Measurements from ENCODE around the gene NSUN2.
A peak's percentile ranks its signal among the peaks of the same experiment; 100 is the strongest.
"Not testable (repeated sequence)": the region's sequence is repeated elsewhere in the genome, so short reads cannot be mapped to it uniquely, and the experiment has no call there.

The NSUN2 gene

DNA sequence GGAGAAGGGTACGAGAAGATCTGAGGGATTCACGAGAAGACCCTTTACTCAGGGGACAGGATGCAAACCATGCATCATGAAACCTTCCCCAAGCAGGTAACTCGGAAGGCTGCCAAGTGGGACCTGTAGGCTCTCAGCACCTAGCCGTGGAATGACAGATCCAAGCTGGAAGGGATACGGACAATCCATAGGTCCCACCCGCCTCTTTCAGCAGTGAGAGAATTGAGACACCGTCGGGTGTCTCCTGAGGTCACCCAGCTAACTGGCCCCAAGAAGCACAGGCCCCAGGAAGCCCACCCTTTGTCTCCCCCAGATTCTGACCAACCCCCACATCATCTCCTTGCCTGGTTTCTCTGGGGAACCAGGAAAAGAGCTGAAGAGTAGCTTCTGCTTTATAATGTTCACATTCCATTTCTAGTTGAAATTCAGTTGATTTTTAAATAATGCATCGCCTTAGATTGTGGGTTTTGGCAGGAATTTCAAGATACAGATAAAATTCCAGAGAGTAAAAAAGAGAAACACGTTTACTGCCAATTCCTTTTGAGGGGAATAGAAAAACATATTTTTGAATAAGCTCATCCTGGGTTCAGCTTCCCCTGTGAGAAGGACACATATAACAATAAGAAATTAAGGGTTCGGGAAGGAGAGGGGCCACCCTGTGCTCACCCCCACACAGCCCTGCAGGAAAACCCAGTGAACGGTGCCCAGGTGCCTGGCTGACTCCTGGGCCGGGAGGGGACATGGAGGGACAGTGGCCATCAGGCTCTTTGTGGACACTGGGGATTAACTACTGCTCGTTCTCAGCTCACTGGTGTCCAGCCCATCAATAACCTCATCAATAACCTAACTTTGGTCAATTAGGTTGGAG lies 51.1 kb downstream of the NSUN2 start:
- no peak for DNase-seq

DNA sequence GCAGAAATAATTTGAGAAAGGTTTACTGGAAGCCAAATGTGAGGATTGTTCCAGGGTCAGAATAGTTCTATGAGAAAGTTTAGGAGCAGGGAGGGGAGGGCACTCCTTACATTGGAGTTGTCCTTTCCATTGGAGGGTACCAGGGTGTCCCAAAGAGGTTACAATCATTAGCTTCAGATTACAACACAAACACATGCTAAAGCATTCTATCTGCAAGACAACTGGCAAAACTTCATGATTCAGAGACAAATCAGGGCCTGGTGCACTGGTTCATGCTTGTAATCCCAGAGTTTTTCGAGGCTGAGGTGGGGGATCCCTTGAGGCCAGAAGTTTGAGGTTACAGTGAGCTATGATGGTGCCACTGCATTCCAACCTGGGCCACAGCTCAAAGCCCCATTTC lies 51.8 kb downstream of the NSUN2 start:
- no peak for DNase-seq

- no peak for DNase-seq
Observed at GRCh38 chr5:6579535-6579934, 53.3 kb downstream of the NSUN2 start.

GRCh38 chr5:6578676-6579343 lies 54.0 kb downstream of the NSUN2 start:
- no peak for DNase-seq

- peak; percentile 50 for DNase-seq
Observed at GRCh38 chr5:6576861-6577501, 55.9 kb downstream of the NSUN2 start.

GRCh38 chr5:6574537-6575245 lies 58.2 kb downstream of the NSUN2 start:
- no peak for DNase-seq

GRCh38 chr5:6574111-6574510 lies 58.7 kb downstream of the NSUN2 start:
- DNase-seq: no peak

- DNase-seq: peak; percentile 11
Observed at GRCh38 chr5:6573651-6574101, 59.2 kb downstream of the NSUN2 start.

DNA sequence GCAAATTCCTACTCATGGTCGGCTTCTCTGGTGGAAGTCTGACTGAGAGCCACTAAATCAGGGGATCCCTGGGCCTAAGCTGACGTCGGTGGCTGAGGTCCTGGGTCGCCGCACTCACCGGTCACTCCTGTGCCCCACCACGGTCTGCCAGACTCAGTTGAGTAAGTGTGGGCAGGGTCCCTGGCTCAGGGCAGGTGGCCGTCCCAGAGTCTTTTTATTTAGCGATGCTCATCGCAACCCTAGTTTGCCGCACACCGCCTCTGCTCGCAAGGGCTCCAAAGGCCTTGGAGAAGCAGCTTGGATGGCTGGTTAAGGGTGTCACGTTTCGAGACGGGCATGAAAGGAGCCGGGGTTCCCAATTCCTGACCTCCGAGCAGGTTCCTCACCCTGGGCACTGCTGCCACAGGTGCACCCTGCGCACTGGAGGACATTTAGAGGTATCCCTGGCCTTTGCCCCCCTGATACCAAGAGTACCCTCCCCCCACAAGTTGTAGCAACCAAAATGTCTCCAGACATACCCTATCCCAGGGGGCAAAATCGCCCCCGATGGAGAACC lies 59.9 kb downstream of the NSUN2 start:
- no peak for DNase-seq

DNA sequence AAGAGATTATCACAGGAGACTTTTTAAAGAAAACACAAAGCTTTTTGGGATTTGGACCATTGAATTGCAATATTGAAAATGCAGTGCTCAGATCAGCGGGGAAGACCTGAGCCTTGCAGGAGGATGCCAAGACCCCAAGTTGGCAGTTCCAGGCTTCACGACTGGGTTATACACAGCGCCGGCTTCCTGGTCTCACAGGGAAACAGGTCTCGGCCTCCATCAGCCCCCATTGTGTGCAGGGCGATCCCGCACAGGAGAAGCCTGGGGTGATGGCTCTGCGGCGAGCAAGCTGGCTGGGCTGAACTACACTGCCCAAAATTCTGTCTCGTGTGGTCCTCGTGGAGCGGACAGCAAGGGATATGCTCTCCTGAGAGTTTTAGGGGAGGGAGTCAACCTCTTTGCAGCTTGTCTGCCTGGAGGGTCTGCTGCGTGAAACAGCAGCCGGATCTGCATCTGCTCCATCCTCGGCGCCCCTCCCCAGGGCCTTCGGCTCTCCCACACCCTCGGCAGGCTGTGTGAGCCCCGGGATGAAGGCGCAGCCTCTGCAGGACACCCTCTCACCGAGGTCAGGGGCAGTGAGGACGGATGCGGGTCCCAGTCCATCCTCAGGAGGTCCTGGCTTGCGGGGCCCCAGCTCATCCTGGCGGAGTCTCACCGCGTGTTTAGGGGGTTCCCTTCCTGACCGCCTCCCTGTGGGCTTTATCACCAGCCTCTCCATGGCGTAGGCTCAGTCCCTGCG lies 60.6 kb downstream of the NSUN2 start:
- no peak for DNase-seq

- not testable (repeated sequence) for DNase-seq
Observed at GRCh38 chr5:6571607-6572006, 61.2 kb downstream of the NSUN2 start.

GRCh38 chr5:6570530-6570929 lies 62.3 kb downstream of the NSUN2 start:
- no peak for DNase-seq

- DNase-seq: no peak
Observed at GRCh38 chr5:6568889-6569288, 64.0 kb downstream of the NSUN2 start.

DNA sequence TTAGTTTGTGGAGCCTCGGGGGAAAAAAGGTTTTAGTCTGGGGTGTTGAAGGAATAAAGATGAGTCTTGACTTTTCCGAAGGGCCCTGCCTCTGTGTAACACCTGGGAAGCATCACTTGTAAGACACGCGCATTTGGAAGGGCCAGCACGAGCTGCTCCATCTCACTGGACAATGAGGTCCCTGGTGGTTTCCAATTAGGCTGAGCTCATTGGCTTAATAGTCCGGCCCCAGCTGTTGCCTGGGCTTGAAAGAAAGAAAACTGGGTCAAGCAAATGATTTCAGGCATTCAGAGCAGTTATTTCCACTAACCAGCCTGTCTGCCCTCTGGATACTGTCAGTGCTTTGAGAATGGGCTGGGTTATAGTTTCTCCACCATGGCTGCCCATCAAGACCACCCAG lies 64.5 kb downstream of the NSUN2 start:
- no peak for DNase-seq

DNA sequence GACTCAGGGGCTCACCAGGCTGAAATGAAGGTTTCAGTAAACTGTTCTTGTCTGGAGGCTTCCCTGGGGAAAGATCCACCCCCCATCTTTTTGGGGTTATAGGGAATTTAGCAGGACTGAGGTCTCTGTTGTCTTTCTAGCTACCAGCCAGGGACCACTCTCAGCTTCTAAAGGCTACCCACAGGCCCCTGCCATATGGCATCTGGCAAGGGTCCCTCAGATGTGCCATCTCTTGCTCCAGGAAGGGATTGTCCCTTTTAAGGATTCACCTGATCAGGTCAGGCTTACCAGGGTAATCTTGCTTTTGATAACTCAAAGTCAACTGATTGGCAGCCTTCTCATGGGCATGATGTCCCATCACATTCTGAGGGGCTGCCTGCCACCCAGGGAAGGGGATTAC lies 65.0 kb downstream of the NSUN2 start:
- no peak for DNase-seq

GRCh38 chr5:6567068-6567467 lies 65.8 kb downstream of the NSUN2 start:
- no peak for DNase-seq

DNA sequence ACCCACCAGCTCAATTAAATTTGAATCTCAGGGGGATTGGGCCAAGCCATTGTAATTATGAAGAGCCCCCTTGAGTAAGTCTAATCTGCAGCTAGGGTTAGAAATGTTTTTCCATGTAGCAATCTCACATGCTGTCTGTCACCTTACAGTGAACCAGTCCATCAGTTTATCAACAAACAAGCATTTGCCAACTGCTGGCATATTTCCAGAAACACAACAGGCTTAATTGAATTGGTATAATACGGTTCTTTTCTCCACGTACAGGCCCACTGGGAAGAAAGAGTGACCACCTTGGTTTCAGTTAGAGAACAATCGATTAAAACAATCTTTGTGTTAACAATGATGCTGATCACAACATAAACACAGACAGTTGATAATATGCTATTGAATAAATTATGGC lies 67.4 kb downstream of the NSUN2 start:
- peak; percentile 80 for DNase-seq

GRCh38 chr5:6557807-6558575 lies 74.9 kb downstream of the NSUN2 start:
- DNase-seq: no peak

GRCh38 chr5:6556802-6557102 lies 76.1 kb downstream of the NSUN2 start:
- no peak for DNase-seq

GRCh38 chr5:6556089-6556801 lies 76.6 kb downstream of the NSUN2 start:
- no peak for DNase-seq

- no peak for DNase-seq
Observed at GRCh38 chr5:6554812-6555211, 78.0 kb downstream of the NSUN2 start.

All from COR-L47 (cell line).